Measurements from ENCODE around the gene A2ML1. TPM values are rescaled to one million over a fixed set of nuclear protein-coding genes. Genes with fewer than 3 reads are reported as not detected.
"Not testable (repeated sequence)": the region's sequence is repeated elsewhere in the genome, so short reads cannot be mapped to it uniquely, and the experiment has no call there.

Gene A2ML1
- polyA plus RNA-seq, 3 donors = not detected

- H3K36me3 Mint-ChIP-seq; H3K36me3 ChIP-seq (replicated peaks in 1 of 2; ENCODE audit: control insufficient read depth in 1 of 2, insufficient read depth in 2 of 2, low read length in 2 of 2); H3K4me1 ChIP-seq (ENCODE audit: control insufficient read depth in 1 of 2, insufficient read depth in 2 of 2, low read length in 2 of 2); DNase-seq; intact Hi-C loops (cut with micrococcal nuclease); H4K20me1 ChIP-seq (ENCODE audit: insufficient read depth, low read length); H3K27ac ChIP-seq (ENCODE audit: low read depth in 1 of 2, low read length in 2 of 2); H3K27me3 ChIP-seq (ENCODE audit: control insufficient read depth in 2 of 2, insufficient read depth in 2 of 2, low read length in 2 of 2); H3K27ac Mint-ChIP-seq; H3K79me2 ChIP-seq (ENCODE audit: insufficient read depth, low read length); H3K4me1 Mint-ChIP-seq; H3K9me3 Mint-ChIP-seq; H3K27me3 Mint-ChIP-seq (ENCODE audit: low read depth in 3 of 3); H3K9me3 ChIP-seq (replicated peaks in 1 of 2; ENCODE audit: control insufficient read depth in 1 of 2, insufficient read depth in 1 of 2, low read length in 2 of 2); H2AFZ ChIP-seq (ENCODE audit: insufficient read depth, low read depth, low read length, poor library complexity, severe bottlenecking); H3K4me2 ChIP-seq (replicated peaks; ENCODE audit: extremely low read depth, low read length, poor library complexity, severe bottlenecking); H3K9ac ChIP-seq (ENCODE audit: insufficient read depth, low read length, poor library complexity, severe bottlenecking): not testable (repeated sequence)
- H3K4me3 Mint-ChIP-seq = peak overlapping the region; percentile 67 to 87
- 71% methylated on average over 10 of the region's 13 CpGs for WGBS (ENCODE audit: insufficient coverage)
- peak overlapping the region; percentile 19 to 34 (median 30) for H3K4me3 ChIP-seq (replicated peaks in 1 of 3; ENCODE audit: low read depth in 2 of 3, low read length in 3 of 3)
These were observed 33.7 kb upstream of the A2ML1 start for GRCh38 chr12:8788706-8789105.

GRCh38 chr12:8789341-8790013 lies 32.9 kb upstream of the A2ML1 start:
- H3K27ac Mint-ChIP-seq; H3K36me3 Mint-ChIP-seq; H3K27me3 ChIP-seq (ENCODE audit: control insufficient read depth in 2 of 2, insufficient read depth in 2 of 2, low read length in 2 of 2); H3K4me3 ChIP-seq (replicated peaks in 1 of 3; ENCODE audit: low read depth in 2 of 3, low read length in 3 of 3); H3K79me2 ChIP-seq (ENCODE audit: insufficient read depth, low read length); H3K27me3 Mint-ChIP-seq (ENCODE audit: low read depth in 3 of 3); H3K4me1 Mint-ChIP-seq; H3K9ac ChIP-seq (ENCODE audit: insufficient read depth, low read length, poor library complexity, severe bottlenecking); H3K27ac ChIP-seq (ENCODE audit: low read depth in 1 of 2, low read length in 2 of 2); H4K20me1 ChIP-seq (ENCODE audit: insufficient read depth, low read length); H2AFZ ChIP-seq (ENCODE audit: insufficient read depth, low read depth, low read length, poor library complexity, severe bottlenecking); H3K4me1 ChIP-seq (ENCODE audit: control insufficient read depth in 1 of 2, insufficient read depth in 2 of 2, low read length in 2 of 2); H3K36me3 ChIP-seq (replicated peaks in 1 of 2; ENCODE audit: control insufficient read depth in 1 of 2, insufficient read depth in 2 of 2, low read length in 2 of 2); H3K4me2 ChIP-seq (replicated peaks; ENCODE audit: extremely low read depth, low read length, poor library complexity, severe bottlenecking); DNase-seq; H3K9me3 ChIP-seq (replicated peaks in 1 of 2; ENCODE audit: control insufficient read depth in 1 of 2, insufficient read depth in 1 of 2, low read length in 2 of 2); intact Hi-C loops (cut with micrococcal nuclease): not testable (repeated sequence)
- Mint-ChIP-seq H3K4me3 (peak overlapping the region in 1 of 2 donors; percentile 87), H3K9me3 (peaks cover 0 to 15% (median 4%) of the 10 kb centered on the region in 7 donors)
- WGBS (ENCODE audit: insufficient coverage) = 90% methylated on average over 11 of the region's 13 CpGs

GRCh38 chr12:8793226-8793625 lies 29.2 kb upstream of the A2ML1 start:
- H3K4me2 ChIP-seq (replicated peaks; ENCODE audit: extremely low read depth, low read length, poor library complexity, severe bottlenecking); DNase-seq; H4K20me1 ChIP-seq (ENCODE audit: insufficient read depth, low read length); H3K27ac ChIP-seq (ENCODE audit: low read depth in 1 of 2, low read length in 2 of 2); H3K4me1 ChIP-seq (ENCODE audit: control insufficient read depth in 1 of 2, insufficient read depth in 2 of 2, low read length in 2 of 2); H3K9ac ChIP-seq (ENCODE audit: insufficient read depth, low read length, poor library complexity, severe bottlenecking); H3K4me3 ChIP-seq (replicated peaks in 1 of 3; ENCODE audit: low read depth in 2 of 3, low read length in 3 of 3); intact Hi-C loops (cut with micrococcal nuclease); H3K4me1 Mint-ChIP-seq; H2AFZ ChIP-seq (ENCODE audit: insufficient read depth, low read depth, low read length, poor library complexity, severe bottlenecking); H3K79me2 ChIP-seq (ENCODE audit: insufficient read depth, low read length); H3K36me3 Mint-ChIP-seq; H3K27me3 ChIP-seq (ENCODE audit: control insufficient read depth in 2 of 2, insufficient read depth in 2 of 2, low read length in 2 of 2); H3K27me3 Mint-ChIP-seq (ENCODE audit: low read depth in 3 of 3); H3K27ac Mint-ChIP-seq; H3K4me3 Mint-ChIP-seq; H3K36me3 ChIP-seq (replicated peaks in 1 of 2; ENCODE audit: control insufficient read depth in 1 of 2, insufficient read depth in 2 of 2, low read length in 2 of 2): not testable (repeated sequence)
- WGBS (ENCODE audit: insufficient coverage) = no CpG with 5 or more reads among the region's 4 CpGs
- peaks cover 5 to 29% (median 13%) of the 10 kb centered on the region in 7 donors for H3K9me3 Mint-ChIP-seq
- peaks cover 0 to 13% of the 10 kb centered on the region in 2 donors for H3K9me3 ChIP-seq (replicated peaks in 1 of 2; ENCODE audit: control insufficient read depth in 1 of 2, insufficient read depth in 1 of 2, low read length in 2 of 2)

DNA sequence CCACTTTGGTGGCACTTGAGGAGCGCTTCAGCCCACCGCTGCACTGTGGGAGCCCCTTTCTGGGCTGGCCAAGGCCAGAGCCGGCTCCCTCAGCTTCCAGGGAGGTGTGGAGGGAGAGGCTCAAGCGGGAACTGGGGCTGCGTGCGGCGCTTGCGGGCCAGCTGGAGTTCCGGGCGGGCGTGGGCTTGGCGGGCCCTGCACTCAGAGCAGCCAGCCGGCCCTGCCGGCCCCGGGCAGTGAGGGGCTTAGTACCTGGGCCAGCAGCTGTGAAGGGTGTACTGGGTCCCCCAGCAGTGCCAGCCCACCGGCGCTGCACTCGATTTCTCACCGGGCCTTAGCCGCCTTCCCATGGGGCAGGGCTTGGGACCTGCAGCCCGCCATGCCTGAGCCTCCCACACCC lies 27.8 kb upstream of the A2ML1 start:
- H3K27me3 ChIP-seq (ENCODE audit: control insufficient read depth in 2 of 2, insufficient read depth in 2 of 2, low read length in 2 of 2); H3K27ac ChIP-seq (ENCODE audit: low read depth in 1 of 2, low read length in 2 of 2); H3K79me2 ChIP-seq (ENCODE audit: insufficient read depth, low read length); H4K20me1 ChIP-seq (ENCODE audit: insufficient read depth, low read length); H3K4me3 ChIP-seq (replicated peaks in 1 of 3; ENCODE audit: low read depth in 2 of 3, low read length in 3 of 3); H2AFZ ChIP-seq (ENCODE audit: insufficient read depth, low read depth, low read length, poor library complexity, severe bottlenecking); H3K4me1 Mint-ChIP-seq; H3K27me3 Mint-ChIP-seq (ENCODE audit: low read depth in 3 of 3); H3K4me3 Mint-ChIP-seq; H3K4me1 ChIP-seq (ENCODE audit: control insufficient read depth in 1 of 2, insufficient read depth in 2 of 2, low read length in 2 of 2); H3K27ac Mint-ChIP-seq; intact Hi-C loops (cut with micrococcal nuclease); H3K36me3 ChIP-seq (replicated peaks in 1 of 2; ENCODE audit: control insufficient read depth in 1 of 2, insufficient read depth in 2 of 2, low read length in 2 of 2); H3K9ac ChIP-seq (ENCODE audit: insufficient read depth, low read length, poor library complexity, severe bottlenecking); H3K4me2 ChIP-seq (replicated peaks; ENCODE audit: extremely low read depth, low read length, poor library complexity, severe bottlenecking); DNase-seq; H3K36me3 Mint-ChIP-seq: not testable (repeated sequence)
- over 99% methylated on average over 18 of the region's 21 CpGs for WGBS (ENCODE audit: insufficient coverage)
- H3K9me3 Mint-ChIP-seq = peaks cover 5 to 24% (median 13%) of the 10 kb centered on the region in 7 donors
- H3K9me3 ChIP-seq (replicated peaks in 1 of 2; ENCODE audit: control insufficient read depth in 1 of 2, insufficient read depth in 1 of 2, low read length in 2 of 2) = peaks cover 0 to 13% of the 10 kb centered on the region in 2 donors
